Measurements from ENCODE around the gene PLET1.

Gene PLET1

GRCh38 chr11:112247201-112247600 is 13.5 kb downstream of the PLET1 start:
- FAIRE-seq (no peak), DNase-seq (ENCODE audit: low spot score) (no peak)

GRCh38 chr11:112241486-112241885 is 19.2 kb downstream of the PLET1 start:
- FAIRE-seq (no peak), DNase-seq (ENCODE audit: low spot score) (no peak)

- DNase-seq (ENCODE audit: low spot score), result no peak
- no peak for FAIRE-seq
Observed at GRCh38 chr11:112238041-112238440, 22.6 kb downstream of the PLET1 start.

GRCh38 chr11:112237451-112237850 is 23.2 kb downstream of the PLET1 start:
- FAIRE-seq (peak; percentile 23), DNase-seq (ENCODE audit: low spot score) (no peak)

- FAIRE-seq (no peak), DNase-seq (ENCODE audit: low spot score) (no peak)
Observed at GRCh38 chr11:112235750-112236390, 24.8 kb downstream of the PLET1 start.

GRCh38 chr11:112231952-112232351 is 28.7 kb downstream of the PLET1 start:
- no peak for FAIRE-seq

GRCh38 chr11:112229746-112230433 is 30.8 kb downstream of the PLET1 start:
- FAIRE-seq (no peak), DNase-seq (ENCODE audit: low spot score) (no peak)

More at GRCh38 chr11:112231952-112232351, 28.7 kb downstream of the PLET1 start:
- DNase-seq (ENCODE audit: low spot score), result no peak

GRCh38 chr11:112229159-112229558 is 31.5 kb downstream of the PLET1 start:
- DNase-seq (ENCODE audit: low spot score) (no peak), FAIRE-seq (no peak)

- FAIRE-seq (no peak), DNase-seq (ENCODE audit: low spot score) (no peak)
Observed at GRCh38 chr11:112228706-112229105, 32.0 kb downstream of the PLET1 start.

- DNase-seq (ENCODE audit: low spot score), result no peak
- no peak for FAIRE-seq
Observed at GRCh38 chr11:112227471-112227870, 33.2 kb downstream of the PLET1 start.

- FAIRE-seq, result no peak
- DNase-seq (ENCODE audit: low spot score), result peak; percentile 38
Observed at GRCh38 chr11:112226831-112227401, 33.7 kb downstream of the PLET1 start.

GRCh38 chr11:112226062-112226830 is 34.4 kb downstream of the PLET1 start, which contains the start of gene PTS:
Gene PTS, plus strand, starts transcription at chr11:112226428. Its CDS starts 16 bp downstream, at chr11:112226444.
- DNase-seq (ENCODE audit: low spot score) (peak; percentile 99), FAIRE-seq (peak; percentile 95)

- DNase-seq (ENCODE audit: low spot score) (no peak), FAIRE-seq (no peak)
Observed at GRCh38 chr11:112225753-112226061, 35.0 kb downstream of the PLET1 start.

- FAIRE-seq (no peak), DNase-seq (ENCODE audit: low spot score) (no peak)
Observed at GRCh38 chr11:112223754-112224532, 36.7 kb downstream of the PLET1 start.

GRCh38 chr11:112223121-112223520 is 37.5 kb downstream of the PLET1 start:
- DNase-seq (ENCODE audit: low spot score) (no peak), FAIRE-seq (no peak)

- FAIRE-seq (peak; percentile 76), DNase-seq (ENCODE audit: low spot score) (no peak)
Observed at GRCh38 chr11:112222303-112222702, 38.4 kb downstream of the PLET1 start.

- no peak for FAIRE-seq
Observed at GRCh38 chr11:112221274-112221835, 39.3 kb downstream of the PLET1 start.

GRCh38 chr11:112219476-112220232 is 41.0 kb downstream of the PLET1 start:
- DNase-seq (ENCODE audit: low spot score), result peak; percentile 79
- peak; percentile 91 for FAIRE-seq

More at GRCh38 chr11:112221274-112221835, 39.3 kb downstream of the PLET1 start:
- no peak for DNase-seq (ENCODE audit: low spot score)

- DNase-seq (ENCODE audit: low spot score) (no peak), FAIRE-seq (no peak)
Observed at GRCh38 chr11:112216561-112217105, 44.0 kb downstream of the PLET1 start.

GRCh38 chr11:112215621-112216020 is 45.0 kb downstream of the PLET1 start:
- FAIRE-seq, result no peak
- no peak for DNase-seq (ENCODE audit: low spot score)

All from urothelium cell line (cell line).